Mesothelial cell of epicardium (in vitro differentiated cells): Measurements from ENCODE around the gene SLC4A7. TPM values are rescaled to one million over a fixed set of nuclear protein-coding genes. Genes with fewer than 3 reads are reported as not detected.

Source experiments
- DNase-seq, 2 experiments: peaks; one replicate each; pipeline ENCODE4 v3.0.0; 2021; ENCODE audit warnings: low spot score in 2 of 2; ENCODE audit not compliant: unreplicated experiment in 2 of 2
- H3K27ac Mint-ChIP-seq: 2 replicates; pipeline ENCODE4 v1.8.0; 2021; ENCODE audit warnings: mixed read lengths
- H3K27me3 Mint-ChIP-seq: 2 replicates; pipeline ENCODE4 v1.8.0; 2021; ENCODE audit warnings: low read depth, mixed read lengths
- H3K36me3 Mint-ChIP-seq: 2 replicates; pipeline ENCODE4 v1.8.0; 2021; ENCODE audit warnings: mixed read lengths
- H3K4me1 Mint-ChIP-seq: 2 replicates; pipeline ENCODE4 v1.8.0; 2021; ENCODE audit warnings: mixed read lengths
- H3K4me3 Mint-ChIP-seq: 2 replicates; pipeline ENCODE4 v1.8.0; 2021; ENCODE audit warnings: mild to moderate bottlenecking, moderate library complexity, mixed read lengths
- H3K9me3 Mint-ChIP-seq: 2 replicates; pipeline ENCODE4 v1.8.0; 2021; ENCODE audit warnings: mixed read lengths
- CTCF ChIP-seq: fragments of 200-600 bp; sonication (generic); IDR thresholded peaks from one replicate; pipeline ENCODE4 v1.5.0; 2021; ENCODE audit warnings: antibody characterized with exemption; ENCODE audit not compliant: unreplicated experiment
- total RNA-seq: library from RNA; stranded (reverse); gene quantifications from 3 replicates; pipeline ENCODE4 v1.2.1, GENCODE V29; 2021

SLC4A7 gene
- total RNA-seq, 1 donor from 2014 or later, result 46.3 TPM

GRCh38 chr3:27485866-27486265 lies 1.7 kb upstream of the SLC4A7 start:
- TF ChIP-seq CTCF, result no peak
- H3K4me1 Mint-ChIP-seq, result peaks cover 20% of the 10 kb centered on the region
- no peaks in the 10 kb centered on the region for H3K36me3 Mint-ChIP-seq
- DNase-seq, result no peak
- no peak overlapping the region for H3K4me3 Mint-ChIP-seq
- H3K9me3 Mint-ChIP-seq, result no peaks in the 10 kb centered on the region
- H3K27me3 Mint-ChIP-seq, result no peaks in the 10 kb centered on the region
- no peak overlapping the region for H3K27ac Mint-ChIP-seq

GRCh38 chr3:27483117-27484014 lies 818 bp downstream of the SLC4A7 start:
- peaks cover 21% of the 10 kb centered on the region for H3K4me1 Mint-ChIP-seq
- H3K4me3 Mint-ChIP-seq, result peak overlapping the region; percentile 100
- H3K27ac Mint-ChIP-seq, result peak overlapping the region; percentile 99
- TF ChIP-seq CTCF, result no peak
- no peaks in the 10 kb centered on the region for H3K9me3 Mint-ChIP-seq
- peak; percentile 41 to 71 for DNase-seq
- H3K36me3 Mint-ChIP-seq, result no peaks in the 10 kb centered on the region
- no peaks in the 10 kb centered on the region for H3K27me3 Mint-ChIP-seq

GRCh38 chr3:27479806-27480543 lies 4.2 kb downstream of the SLC4A7 start:
- no peak overlapping the region for H3K4me3 Mint-ChIP-seq
- no peak for TF ChIP-seq CTCF
- H3K4me1 Mint-ChIP-seq, result peaks cover 28% of the 10 kb centered on the region
- H3K9me3 Mint-ChIP-seq, result no peaks in the 10 kb centered on the region
- H3K27ac Mint-ChIP-seq, result no peak overlapping the region
- H3K36me3 Mint-ChIP-seq, result peaks cover 3% of the 10 kb centered on the region
- DNase-seq, result no peak
- H3K27me3 Mint-ChIP-seq, result no peaks in the 10 kb centered on the region

GRCh38 chr3:27471923-27472550 lies 12.1 kb downstream of the SLC4A7 start:
- Mint-ChIP-seq H3K27me3 (no peaks in the 10 kb centered on the region), H3K36me3 (peaks cover 8% of the 10 kb centered on the region), H3K27ac (no peak overlapping the region), H3K4me3 (no peak overlapping the region), H3K9me3 (peaks cover 4% of the 10 kb centered on the region), H3K4me1 (peaks cover 13% of the 10 kb centered on the region)
- TF ChIP-seq CTCF, result no peak
- DNase-seq, result no peak

GRCh38 chr3:27468283-27468886 lies 15.8 kb downstream of the SLC4A7 start:
- H3K4me1 Mint-ChIP-seq, result peaks cover 4% of the 10 kb centered on the region
- TF ChIP-seq CTCF, result no peak
- H3K27me3 Mint-ChIP-seq, result no peaks in the 10 kb centered on the region
- DNase-seq, result no peak
- peaks cover 13% of the 10 kb centered on the region for H3K36me3 Mint-ChIP-seq
- no peaks in the 10 kb centered on the region for H3K9me3 Mint-ChIP-seq
- H3K4me3 Mint-ChIP-seq, result no peak overlapping the region
- H3K27ac Mint-ChIP-seq, result no peak overlapping the region
